EH (cell line): ENCODE data around the gene ZIM2.
"Not testable (repeated sequence)": the region's sequence is repeated elsewhere in the genome, so short reads cannot be mapped to it uniquely, and the experiment has no call there.

Experiments used
- DNase-seq: peaks from one replicate; pipeline ENCODE4 v3.0.0-alpha.2; 2015; ENCODE audit warnings: low read depth

ZIM2 gene

GRCh38 chr19:56840451-56841192 lies at the start of gene ZIM2, which contains the start of gene PEG3:
TSS of gene ZIM2 (minus strand) at chr19:56840726. CDS start at chr19:56824277, 16,449 bp downstream.
TSS of gene PEG3 (minus strand) at chr19:56840726. CDS start at chr19:56824655, 16,071 bp downstream.
- DNase-seq: no peak

- DNase-seq: no peak
Observed at GRCh38 chr19:56885173-56885985, 44.9 kb upstream of the ZIM2 start.

- no peak for DNase-seq
Observed at GRCh38 chr19:56884441-56884840, 43.9 kb upstream of the ZIM2 start.

GRCh38 chr19:56880592-56881190 lies 40.2 kb upstream of the ZIM2 start:
- DNase-seq: no peak

- DNase-seq: no peak
Observed at GRCh38 chr19:56877069-56877715, 36.7 kb upstream of the ZIM2 start.

GRCh38 chr19:56875717-56876116 lies 35.2 kb upstream of the ZIM2 start:
- no peak for DNase-seq

- DNase-seq: no peak
Observed at GRCh38 chr19:56874530-56874929, 34.0 kb upstream of the ZIM2 start.

- DNase-seq: no peak
Observed at GRCh38 chr19:56873493-56873892, 33.0 kb upstream of the ZIM2 start.

- DNase-seq: no peak
Observed at GRCh38 chr19:56869886-56870285, 29.4 kb upstream of the ZIM2 start.

- no peak for DNase-seq
Observed at GRCh38 chr19:56868446-56868845, 27.9 kb upstream of the ZIM2 start.

GRCh38 chr19:56866538-56866937 lies 26.0 kb upstream of the ZIM2 start:
- no peak for DNase-seq

GRCh38 chr19:56864443-56865125 lies 24.1 kb upstream of the ZIM2 start:
- DNase-seq: no peak

GRCh38 chr19:56862741-56863140 lies 22.2 kb upstream of the ZIM2 start:
- no peak for DNase-seq

- DNase-seq: not testable (repeated sequence)
Observed at GRCh38 chr19:56860409-56860808, 19.9 kb upstream of the ZIM2 start.

- DNase-seq: no peak
Observed at GRCh38 chr19:56858026-56858425, 17.5 kb upstream of the ZIM2 start.

- no peak for DNase-seq
Observed at GRCh38 chr19:56856822-56857221, 16.3 kb upstream of the ZIM2 start.

- DNase-seq: not testable (repeated sequence)
Observed at GRCh38 chr19:56852361-56852760, 11.8 kb upstream of the ZIM2 start.

- no peak for DNase-seq
Observed at GRCh38 chr19:56848166-56848565, 7.6 kb upstream of the ZIM2 start.

- DNase-seq: no peak
Observed at GRCh38 chr19:56842412-56842811, 1.9 kb upstream of the ZIM2 start.

GRCh38 chr19:56841193-56841543 lies 642 bp upstream of the ZIM2 start:
- DNase-seq: no peak

GRCh38 chr19:56839652-56840450 lies 675 bp downstream of the ZIM2 start:
- DNase-seq: no peak
